Measurements from ENCODE around the gene ARPC1B.
"Not testable (repeated sequence)": the region's sequence is repeated elsewhere in the genome, so short reads cannot be mapped to it uniquely, and the experiment has no call there.

Gene ARPC1B

GRCh38 chr7:99387239-99387635, 12.7 kb downstream of the ARPC1B start:
- in situ Hi-C loops (cut with MboI; ENCODE audit: low sequenced_read_pairs), result not testable (repeated sequence)

DNA sequence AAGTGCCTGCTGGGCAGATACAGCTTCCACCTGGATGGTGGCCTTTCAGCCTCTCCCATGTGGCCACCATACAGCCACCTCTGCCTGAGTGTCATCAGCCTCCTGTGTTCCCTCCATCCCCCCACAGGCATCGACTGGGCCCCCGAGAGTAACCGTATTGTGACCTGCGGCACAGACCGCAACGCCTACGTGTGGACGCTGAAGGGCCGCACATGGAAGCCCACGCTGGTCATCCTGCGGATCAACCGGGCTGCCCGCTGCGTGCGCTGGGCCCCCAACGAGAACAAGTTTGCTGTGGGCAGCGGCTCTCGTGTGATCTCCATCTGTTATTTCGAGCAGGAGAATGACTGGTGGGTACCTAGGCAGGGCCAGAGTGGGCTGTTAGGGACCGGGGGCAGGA, 13.4 kb downstream of the ARPC1B start:
- in situ Hi-C loops (cut with MboI; ENCODE audit: low sequenced_read_pairs), result no loop called here

GRCh38 chr7:99389772-99390171, 15.2 kb downstream of the ARPC1B start:
- in situ Hi-C loops (cut with MboI; ENCODE audit: low sequenced_read_pairs), result no loop called here

DNA sequence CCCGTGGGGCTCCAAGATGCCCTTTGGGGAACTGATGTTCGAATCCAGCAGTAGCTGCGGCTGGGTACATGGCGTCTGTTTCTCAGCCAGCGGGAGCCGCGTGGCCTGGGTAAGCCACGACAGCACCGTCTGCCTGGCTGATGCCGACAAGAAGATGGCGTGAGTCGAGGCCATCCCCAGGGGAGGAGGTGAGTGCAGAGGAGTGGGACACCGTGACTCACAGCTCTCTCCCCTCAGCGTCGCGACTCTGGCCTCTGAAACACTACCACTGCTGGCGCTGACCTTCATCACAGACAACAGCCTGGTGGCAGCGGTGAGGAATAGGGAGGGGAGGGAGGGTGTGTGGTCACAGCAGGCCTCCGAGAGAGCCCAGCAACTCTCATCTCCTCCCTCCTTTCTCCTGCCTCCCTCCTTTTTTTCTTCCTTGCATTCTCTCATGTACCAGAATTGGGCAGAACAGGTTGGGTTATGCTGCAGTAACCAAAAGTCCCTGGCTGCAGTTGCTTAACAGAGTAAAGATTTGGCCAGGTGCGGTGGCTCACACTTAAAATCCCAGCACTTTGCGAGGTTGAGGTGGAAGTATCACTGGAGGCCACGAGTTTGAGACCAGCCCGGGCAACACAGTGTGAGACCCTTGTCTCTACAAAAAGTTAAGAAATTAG, 16.5 kb downstream of the ARPC1B start:
- in situ Hi-C loops (cut with MboI; ENCODE audit: low sequenced_read_pairs), result no loop called here

- in situ Hi-C loops (cut with MboI; ENCODE audit: low sequenced_read_pairs), result no loop called here
These were observed 17.5 kb downstream of the ARPC1B start for GRCh38 chr7:99392046-99392445.

- in situ Hi-C loops (cut with MboI; ENCODE audit: low sequenced_read_pairs), result no loop called here
These were observed 18.3 kb downstream of the ARPC1B start for GRCh38 chr7:99392659-99393354.

GRCh38 chr7:99393355-99394187, 19.0 kb downstream of the ARPC1B start:
- in situ Hi-C loops (cut with MboI; ENCODE audit: low sequenced_read_pairs), result no loop called here

- in situ Hi-C loops (cut with MboI; ENCODE audit: low sequenced_read_pairs), result no loop called here
These were observed 19.6 kb downstream of the ARPC1B start for GRCh38 chr7:99394188-99394502.

- in situ Hi-C loops (cut with MboI; ENCODE audit: low sequenced_read_pairs), result no loop called here
These were observed 21.2 kb downstream of the ARPC1B start for GRCh38 chr7:99395616-99396327.

GRCh38 chr7:99396418-99397296, 22.1 kb downstream of the ARPC1B start:
- in situ Hi-C loops (cut with MboI; ENCODE audit: low sequenced_read_pairs), result no loop called here

DNA sequence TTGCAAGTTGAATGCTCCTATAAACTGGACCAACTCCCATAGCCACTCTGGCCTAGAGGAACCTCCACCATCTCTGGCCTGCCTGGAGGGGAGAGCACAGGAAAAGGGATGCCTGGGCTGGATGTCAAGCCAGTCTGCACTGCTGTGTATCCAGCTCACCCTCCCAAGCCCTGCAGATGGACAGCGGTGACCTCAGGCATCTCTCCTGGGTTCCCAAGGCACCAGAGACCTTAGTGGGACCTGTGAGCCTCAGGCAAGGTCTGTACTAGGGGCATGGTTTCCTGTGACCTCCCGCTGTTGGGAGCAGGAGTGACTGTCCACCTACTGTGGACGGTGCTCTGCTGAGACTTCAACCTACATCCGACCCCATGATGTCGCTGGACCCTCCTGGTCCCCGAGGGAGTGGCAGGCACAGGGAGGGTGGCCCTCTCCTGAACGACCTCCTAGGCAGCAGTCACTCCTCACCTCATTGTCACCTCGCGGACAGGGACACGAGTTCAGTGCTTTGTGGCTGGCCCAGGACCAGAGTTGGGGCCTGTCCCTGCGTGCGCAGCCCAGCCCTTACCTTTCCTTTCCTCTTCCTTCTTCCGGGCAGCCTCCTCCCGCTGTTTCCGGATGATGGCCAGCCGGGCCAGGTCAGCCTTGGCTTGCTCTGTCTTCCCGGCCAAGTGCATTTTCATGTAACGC, 22.9 kb downstream of the ARPC1B start:
- in situ Hi-C loops (cut with MboI; ENCODE audit: low sequenced_read_pairs), result no loop called here

DNA sequence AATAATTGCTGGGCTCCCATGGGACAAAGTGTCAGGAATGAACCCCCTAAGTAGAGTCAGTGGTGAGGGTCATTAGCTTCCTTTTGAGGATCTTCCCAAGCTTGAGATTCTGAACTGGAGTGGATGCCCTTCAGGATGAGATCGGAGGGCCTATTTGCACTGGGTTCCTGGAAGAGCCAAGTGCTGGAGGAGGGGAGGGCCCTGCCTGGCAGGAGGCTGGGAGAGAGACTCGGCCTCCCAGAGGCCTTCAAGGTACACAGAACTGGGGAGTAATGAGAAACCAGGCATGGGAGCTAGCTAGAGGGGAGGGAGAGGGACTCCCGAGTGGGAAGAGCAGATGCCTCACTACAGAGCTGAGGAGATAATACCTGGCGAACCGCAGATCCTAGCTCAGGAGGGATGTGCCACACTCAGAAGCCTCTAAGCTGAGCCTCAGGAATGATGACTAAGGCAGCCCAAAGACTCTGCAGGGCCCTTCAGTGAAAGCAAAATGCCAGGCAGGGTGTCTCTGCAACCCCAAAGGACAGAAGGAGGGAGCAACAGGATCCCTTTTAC, 24.4 kb downstream of the ARPC1B start:
- in situ Hi-C loops (cut with MboI; ENCODE audit: low sequenced_read_pairs), result no loop called here

DNA sequence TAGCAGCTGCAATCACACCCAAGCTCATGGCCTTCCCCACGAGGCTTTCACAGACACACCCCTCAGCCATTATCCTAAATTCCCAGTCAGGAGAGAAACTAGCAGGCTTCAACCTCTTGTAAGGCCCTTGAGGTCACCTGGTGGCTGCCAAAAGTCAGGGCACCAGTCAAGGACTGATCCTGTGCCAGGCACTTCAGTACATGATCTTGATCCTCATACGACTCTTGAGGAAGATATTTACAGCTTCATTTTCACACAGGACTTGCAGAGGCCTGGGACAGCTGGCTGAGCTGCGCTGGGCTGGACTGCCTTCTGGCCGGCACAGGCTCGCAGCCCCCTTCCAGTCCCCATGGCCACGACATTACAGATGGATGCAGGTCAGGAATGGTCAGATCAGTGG, 25.1 kb downstream of the ARPC1B start:
- in situ Hi-C loops (cut with MboI; ENCODE audit: low sequenced_read_pairs), result no loop called here

- in situ Hi-C loops (cut with MboI; ENCODE audit: low sequenced_read_pairs), result no loop called here
These were observed 28.3 kb downstream of the ARPC1B start for GRCh38 chr7:99402854-99403253.

GRCh38 chr7:99403764-99404163, 29.2 kb downstream of the ARPC1B start:
- in situ Hi-C loops (cut with MboI; ENCODE audit: low sequenced_read_pairs), result no loop called here

DNA sequence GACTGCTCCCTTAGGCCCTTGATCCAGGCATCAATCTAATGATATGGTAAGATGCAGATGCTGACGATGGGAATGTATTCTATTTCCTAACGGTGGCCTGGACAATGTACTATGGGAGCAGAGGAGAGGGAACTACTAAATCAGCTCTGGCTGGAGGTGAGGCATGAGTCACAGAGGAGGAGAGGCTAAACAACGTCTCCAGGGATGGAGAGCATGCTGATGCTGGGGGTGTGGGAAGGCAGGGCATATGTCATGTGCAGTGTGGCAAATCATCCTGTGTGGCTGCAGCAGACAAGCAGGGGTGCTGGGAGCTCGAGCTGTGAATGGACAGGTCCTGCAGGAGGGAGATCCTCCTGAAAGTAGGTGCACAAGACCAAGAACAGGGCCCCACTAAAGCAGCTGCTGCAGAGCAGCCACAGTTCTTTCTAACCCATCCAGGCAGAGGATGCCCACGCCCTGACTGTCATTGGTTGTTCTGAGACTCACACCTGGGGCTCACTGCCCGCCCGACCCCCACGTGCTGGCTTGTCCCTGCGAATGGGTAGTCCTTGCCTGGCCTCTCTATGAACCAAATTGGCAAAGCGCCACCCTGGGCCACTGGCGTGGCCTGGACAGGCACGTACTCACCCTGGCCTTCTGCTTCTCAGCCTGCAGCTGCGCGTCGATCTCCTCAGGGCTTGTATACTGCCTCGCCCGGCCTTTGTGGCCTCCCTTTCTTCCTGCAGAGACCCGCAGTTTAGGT, 29.9 kb downstream of the ARPC1B start:
- in situ Hi-C loops (cut with MboI; ENCODE audit: low sequenced_read_pairs), result no loop called here

- in situ Hi-C loops (cut with MboI; ENCODE audit: low sequenced_read_pairs), result no loop called here
These were observed 30.4 kb downstream of the ARPC1B start for GRCh38 chr7:99404977-99405320.

- in situ Hi-C loops (cut with MboI; ENCODE audit: low sequenced_read_pairs), result no loop called here
These were observed 32.0 kb downstream of the ARPC1B start for GRCh38 chr7:99406557-99406956.

GRCh38 chr7:99407872-99408378, 33.4 kb downstream of the ARPC1B start:
- in situ Hi-C loops (cut with MboI; ENCODE audit: low sequenced_read_pairs), result no loop called here

Data from hTERT RPE-1 (cell line).